Smooth muscle cell (in vitro differentiated cells): ENCODE results near the gene TRIM4. TPM values are rescaled to one million over a fixed set of nuclear protein-coding genes. Genes with fewer than 3 reads are reported as not detected.

Source experiments
- DNase-seq: peaks from one replicate; lab custom pipeline; 2025; ENCODE audit not compliant: unreplicated experiment; lab: John Stamatoyannopoulos, UW
- H2AFZ ChIP-seq: fragments of 200-600 bp; sonication (generic); 2 replicates; pipeline ENCODE4 v1.6.0; 2016; ENCODE audit warnings: antibody characterized with exemption, low read depth, mild to moderate bottlenecking
- H3F3A ChIP-seq: fragments of 200-600 bp; sonication (generic); 2 replicates; pipeline ENCODE4 v1.6.0; 2017; ENCODE audit warnings: antibody characterized with exemption, low read depth
- H3K27ac ChIP-seq: fragments of 200-600 bp; sonication (generic); 2 replicates; pipeline ENCODE4 v1.5.1; 2016; ENCODE audit warnings: low read depth, mild to moderate bottlenecking
- H3K27me3 ChIP-seq: fragments of 200-600 bp; sonication (generic); 2 replicates; pipeline ENCODE4 v1.6.1; 2016; ENCODE audit warnings: low read depth, mild to moderate bottlenecking
- H3K36me3 ChIP-seq: fragments of 200-600 bp; sonication (generic); 2 replicates; pipeline ENCODE4 v1.5.1; 2016; ENCODE audit warnings: low read depth
- H3K4me1 ChIP-seq: fragments of 200-600 bp; sonication (generic); 2 replicates; pipeline ENCODE4 v1.5.1; 2016; ENCODE audit warnings: low read depth
- H3K4me2 ChIP-seq: fragments of 200-600 bp; sonication (generic); 2 replicates; pipeline ENCODE4 v1.6.0; 2016; ENCODE audit warnings: mild to moderate bottlenecking
- H3K4me3 ChIP-seq: fragments of 200-600 bp; sonication (generic); 2 replicates; pipeline ENCODE4 v1.5.1; 2016; ENCODE audit warnings: mild to moderate bottlenecking
- H3K79me2 ChIP-seq: fragments of 200-600 bp; sonication (generic); 2 replicates; pipeline ENCODE4 v1.6.0; 2016; ENCODE audit warnings: low read depth, mild to moderate bottlenecking
- H3K9ac ChIP-seq: fragments of 200-600 bp; sonication (generic); 2 replicates; pipeline ENCODE4 v1.6.0; 2016; ENCODE audit warnings: low read depth
- H3K9me3 ChIP-seq: fragments of 200-600 bp; sonication (generic); replicated peaks from 2 replicates; pipeline ENCODE4 v1.5.1; 2016; ENCODE audit warnings: low read depth
- H4K20me1 ChIP-seq: fragments of 200-600 bp; sonication (generic); 2 replicates; pipeline ENCODE4 v1.6.0; 2016; ENCODE audit warnings: low read depth
- WGBS: methylation state at CpG from one replicate; pipeline ENCODE4 v1.1.7; 2016; ENCODE audit warnings: low lambda C conversion rate; 5-methylcytosine and 5-hydroxymethylcytosine counted together
- polyA plus RNA-seq: library from polyadenylated mRNA; unstranded; fragments of >200 nt; fragmentation: Nextera tagmentation; extraction: Ambion mirVana; gene quantifications from 2 replicates; pipeline ENCODE4 v1.2.1, GENCODE V29; 2016
- total RNA-seq: library from RNA; depleted of rRNA; stranded (reverse); fragments of >200 nt; gene quantifications from 2 replicates; pipeline ENCODE4 v1.2.3, GENCODE V29; 2014
- TF ChIP-seq, protein P1 (sequence below): fragments of 200-600 bp; sonication (generic); IDR thresholded peaks from 2 replicates; pipeline ENCODE4 v1.5.1; 2017; ENCODE audit warnings: borderline replicate concordance, mild to moderate bottlenecking, antibody characterized with exemption; ENCODE audit not compliant: insufficient read depth, poor library complexity, severe bottlenecking

TRIM4 gene
- total and polyA plus RNA-seq, 2 experiments from 2014 or later, result not detected

DNA sequence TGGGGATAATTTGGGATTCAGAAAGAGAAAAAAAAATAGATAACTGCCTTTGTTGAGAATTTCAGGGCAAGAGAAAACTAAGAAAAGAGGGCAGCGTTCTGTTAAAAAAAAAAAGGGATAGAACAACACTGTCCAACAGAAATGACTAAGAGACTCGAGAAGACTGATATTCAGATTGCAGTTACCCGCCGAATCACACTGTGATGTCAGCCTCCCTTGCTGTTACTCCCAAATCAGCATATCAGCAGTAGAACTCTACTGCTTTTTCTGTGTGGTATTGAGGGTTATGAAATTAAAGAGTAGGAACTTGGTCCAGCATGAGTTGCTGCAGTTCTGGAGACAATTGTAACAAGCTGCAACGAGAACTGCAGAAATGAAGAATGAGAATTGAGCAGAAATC is 8.2 kb upstream of the TRIM4 start:
- H3K27me3 ChIP-seq, result peaks cover 5% of the 10 kb centered on the region
- no peaks in the 10 kb centered on the region for H3K9me3 ChIP-seq
- no peak for DNase-seq
- H3K27ac ChIP-seq, result no peak overlapping the region
- H3K9ac ChIP-seq, result no peak overlapping the region
- H3K4me2 ChIP-seq, result no peak overlapping the region
- H3K4me3 ChIP-seq, result no peak overlapping the region
- no peaks in the 10 kb centered on the region for H3K36me3 ChIP-seq
- no peaks in the 10 kb centered on the region for H4K20me1 ChIP-seq
- no peaks in the 10 kb centered on the region for H3F3A ChIP-seq
- TF ChIP-seq, protein P1, sequence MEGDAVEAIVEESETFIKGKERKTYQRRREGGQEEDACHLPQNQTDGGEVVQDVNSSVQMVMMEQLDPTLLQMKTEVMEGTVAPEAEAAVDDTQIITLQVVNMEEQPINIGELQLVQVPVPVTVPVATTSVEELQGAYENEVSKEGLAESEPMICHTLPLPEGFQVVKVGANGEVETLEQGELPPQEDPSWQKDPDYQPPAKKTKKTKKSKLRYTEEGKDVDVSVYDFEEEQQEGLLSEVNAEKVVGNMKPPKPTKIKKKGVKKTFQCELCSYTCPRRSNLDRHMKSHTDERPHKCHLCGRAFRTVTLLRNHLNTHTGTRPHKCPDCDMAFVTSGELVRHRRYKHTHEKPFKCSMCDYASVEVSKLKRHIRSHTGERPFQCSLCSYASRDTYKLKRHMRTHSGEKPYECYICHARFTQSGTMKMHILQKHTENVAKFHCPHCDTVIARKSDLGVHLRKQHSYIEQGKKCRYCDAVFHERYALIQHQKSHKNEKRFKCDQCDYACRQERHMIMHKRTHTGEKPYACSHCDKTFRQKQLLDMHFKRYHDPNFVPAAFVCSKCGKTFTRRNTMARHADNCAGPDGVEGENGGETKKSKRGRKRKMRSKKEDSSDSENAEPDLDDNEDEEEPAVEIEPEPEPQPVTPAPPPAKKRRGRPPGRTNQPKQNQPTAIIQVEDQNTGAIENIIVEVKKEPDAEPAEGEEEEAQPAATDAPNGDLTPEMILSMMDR, result no peak
- no peaks in the 10 kb centered on the region for H3K79me2 ChIP-seq
- 68% methylated on average over 5 of the region's 5 CpGs for WGBS
- no peaks in the 10 kb centered on the region for H3K4me1 ChIP-seq
- H2AFZ ChIP-seq, result no peak overlapping the region

DNA sequence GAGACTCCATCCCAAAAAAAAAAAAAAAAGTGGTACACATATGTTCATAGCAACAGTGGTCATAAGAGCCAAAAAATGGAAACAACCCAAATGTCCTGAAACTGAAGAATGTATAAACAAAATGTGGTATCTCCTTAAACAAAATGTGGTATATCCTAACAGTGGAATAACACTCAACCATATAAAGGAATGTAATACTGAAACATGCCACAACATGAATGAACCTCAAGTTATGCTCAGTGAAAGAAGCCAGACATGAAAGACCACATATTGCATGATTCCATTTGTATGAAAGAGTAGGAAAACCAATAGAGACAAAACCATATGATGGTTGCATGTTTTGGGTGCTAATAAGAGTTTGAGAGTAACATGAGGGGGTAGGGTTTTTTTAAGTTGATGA is 7.0 kb upstream of the TRIM4 start:
- Histone ChIP-seq H2AFZ (no peak overlapping the region), H3K36me3 (no peaks in the 10 kb centered on the region), H3K27ac (no peak overlapping the region), H3K4me3 (no peak overlapping the region), H3K9ac (no peak overlapping the region), H3K4me1 (no peaks in the 10 kb centered on the region), H3F3A (no peaks in the 10 kb centered on the region), H3K9me3 (no peaks in the 10 kb centered on the region), H4K20me1 (no peaks in the 10 kb centered on the region), H3K27me3 (no peaks in the 10 kb centered on the region), H3K4me2 (no peak overlapping the region), H3K79me2 (no peaks in the 10 kb centered on the region)
- DNase-seq, result no peak
- TF ChIP-seq, protein P1, result no peak

DNA sequence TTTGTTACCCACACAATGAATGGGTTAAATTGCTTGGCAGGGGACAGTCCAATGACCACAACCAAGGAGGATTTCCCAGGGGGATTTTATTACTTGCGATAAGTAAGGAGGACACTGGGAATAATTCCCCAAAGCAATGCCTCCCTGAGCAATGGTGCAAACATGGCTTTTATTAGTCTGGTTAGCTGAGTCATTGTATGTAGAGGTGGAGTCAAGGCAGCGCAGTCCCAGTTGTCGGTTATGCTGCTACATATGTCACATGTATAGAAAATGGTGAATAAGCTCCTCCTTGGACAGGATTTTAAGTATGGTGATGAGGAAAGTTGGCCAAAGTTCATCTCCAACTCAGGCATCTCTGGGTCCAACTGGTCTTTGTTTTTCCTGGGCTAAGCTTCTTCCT is 3.9 kb upstream of the TRIM4 start:
- Histone ChIP-seq H4K20me1 (no peaks in the 10 kb centered on the region), H3F3A (no peaks in the 10 kb centered on the region), H3K9ac (no peak overlapping the region), H3K79me2 (no peaks in the 10 kb centered on the region), H3K27me3 (no peaks in the 10 kb centered on the region), H3K9me3 (no peaks in the 10 kb centered on the region), H3K36me3 (no peaks in the 10 kb centered on the region), H3K4me1 (no peaks in the 10 kb centered on the region), H3K4me3 (no peak overlapping the region), H3K27ac (no peak overlapping the region), H2AFZ (no peak overlapping the region), H3K4me2 (no peak overlapping the region)
- TF ChIP-seq, protein P1, result no peak
- DNase-seq, result no peak
- WGBS, result 89% methylated on average over 3 of the region's 3 CpGs

DNA sequence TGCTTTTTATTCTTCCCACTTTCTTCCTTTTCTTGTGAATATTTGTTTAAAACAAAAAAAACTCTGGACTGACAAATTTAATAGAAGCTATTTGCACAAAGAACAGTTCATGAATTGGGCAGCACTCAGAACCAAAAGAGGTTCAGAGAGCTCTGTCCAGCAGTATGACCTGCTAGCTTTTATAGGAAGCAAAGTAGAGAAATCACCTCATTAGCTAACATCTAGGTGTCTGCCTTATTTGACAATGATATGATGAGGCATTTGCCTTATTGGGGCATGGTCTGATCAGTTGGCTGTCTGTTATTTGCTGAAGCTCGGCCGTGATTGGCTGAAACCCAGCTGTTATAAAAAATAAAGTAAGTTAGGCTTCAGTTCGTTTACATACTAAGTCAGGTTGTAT is 819 bp upstream of the TRIM4 start:
- no peaks in the 10 kb centered on the region for H3K79me2 ChIP-seq
- H3F3A ChIP-seq, result no peaks in the 10 kb centered on the region
- no peak overlapping the region for H3K9ac ChIP-seq
- H3K4me1 ChIP-seq, result no peaks in the 10 kb centered on the region
- no peak overlapping the region for H2AFZ ChIP-seq
- H4K20me1 ChIP-seq, result no peaks in the 10 kb centered on the region
- TF ChIP-seq, protein P1, result no peak
- no peaks in the 10 kb centered on the region for H3K9me3 ChIP-seq
- no peak overlapping the region for H3K4me3 ChIP-seq
- H3K36me3 ChIP-seq, result no peaks in the 10 kb centered on the region
- no peak overlapping the region for H3K27ac ChIP-seq
- H3K27me3 ChIP-seq, result no peaks in the 10 kb centered on the region
- H3K4me2 ChIP-seq, result no peak overlapping the region
- no peak for DNase-seq
- WGBS, result 91% methylated on average over 3 of the region's 3 CpGs
